ENCODE data around the gene GNPTAB. TPM values are rescaled to one million over a fixed set of nuclear protein-coding genes. Genes with fewer than 3 reads are reported as not detected.

GNPTAB gene
- total RNA-seq = 25.9 to 28.8 TPM (median 27.8 TPM) in 3 replicates
- long read RNA-seq, full-length matches to known transcripts = 14 of 21 reads
- long read RNA-seq, partial matches to known transcripts = 4 of 21 reads
- long read RNA-seq, other reads (novel, unspliced or antisense) = 3 of 21 reads

DNA sequence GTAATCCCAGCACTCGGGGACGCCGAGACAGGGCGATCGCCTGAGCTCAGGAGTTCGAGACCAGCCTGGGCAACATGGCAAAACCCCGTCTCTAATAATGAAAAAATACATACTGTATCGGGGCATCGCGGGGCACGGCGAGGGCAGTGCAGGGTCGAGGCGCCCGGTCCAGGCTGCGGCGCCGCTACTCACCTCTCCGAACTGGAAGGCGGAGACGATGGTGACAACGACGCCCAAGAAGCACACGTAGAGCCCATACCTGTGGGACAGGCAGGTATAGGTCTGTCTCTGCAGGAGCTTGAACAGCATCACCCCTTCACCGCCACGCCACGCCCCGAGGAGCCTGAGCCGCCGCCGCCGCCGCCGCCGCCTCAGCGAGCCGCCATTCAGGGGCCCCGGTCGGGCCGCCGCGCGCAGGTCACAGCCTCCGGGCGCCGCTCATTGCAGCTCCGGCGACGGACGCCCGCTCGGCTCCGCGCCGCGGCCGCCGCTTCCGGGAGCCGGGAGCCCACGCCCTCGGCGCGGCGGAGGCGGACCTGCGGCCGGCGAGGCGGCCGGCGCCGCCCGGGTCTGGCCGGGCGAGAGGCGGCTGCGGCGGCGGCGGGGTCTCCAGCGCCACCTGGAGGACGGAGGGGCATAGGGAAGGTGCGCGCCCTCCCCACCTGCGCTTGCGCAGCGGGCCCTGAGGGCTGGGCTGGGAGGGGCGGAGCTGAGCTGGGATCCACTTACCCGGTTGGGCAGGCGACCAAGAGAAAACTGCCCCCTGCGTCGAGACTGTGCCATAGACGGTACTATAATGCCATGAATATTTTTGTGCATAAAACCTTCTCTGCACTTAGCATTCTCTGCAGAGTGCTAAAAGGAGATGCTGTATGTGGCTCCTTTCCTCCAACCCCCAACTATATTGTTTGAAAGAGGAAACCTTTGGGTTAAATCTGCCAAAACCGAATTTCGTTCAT lies at the start of gene GNPTAB:
Gene GNPTAB (minus strand): TSS at position 593 of the 959 bp plus-strand sequence. CDS start 284 bp downstream, at position 309.
- Mint-ChIP-seq H3K36me3 (ENCODE audit: low read depth) (no peaks in the 10 kb centered on the region), H3K27ac (ENCODE audit: unreplicated experiment) (peak within 1 kb of the TSS; percentile 87), H3K4me3 (ENCODE audit: unreplicated experiment) (peak within 1 kb of the TSS; percentile 93), H3K4me1 (ENCODE audit: low read depth) (peaks cover 20% of the 10 kb centered on the region), H3K27me3 (ENCODE audit: low read depth) (no peaks in the 10 kb centered on the region), H3K9me3 (ENCODE audit: low read depth) (no peaks in the 10 kb centered on the region)
- TF ChIP-seq, protein P1, sequence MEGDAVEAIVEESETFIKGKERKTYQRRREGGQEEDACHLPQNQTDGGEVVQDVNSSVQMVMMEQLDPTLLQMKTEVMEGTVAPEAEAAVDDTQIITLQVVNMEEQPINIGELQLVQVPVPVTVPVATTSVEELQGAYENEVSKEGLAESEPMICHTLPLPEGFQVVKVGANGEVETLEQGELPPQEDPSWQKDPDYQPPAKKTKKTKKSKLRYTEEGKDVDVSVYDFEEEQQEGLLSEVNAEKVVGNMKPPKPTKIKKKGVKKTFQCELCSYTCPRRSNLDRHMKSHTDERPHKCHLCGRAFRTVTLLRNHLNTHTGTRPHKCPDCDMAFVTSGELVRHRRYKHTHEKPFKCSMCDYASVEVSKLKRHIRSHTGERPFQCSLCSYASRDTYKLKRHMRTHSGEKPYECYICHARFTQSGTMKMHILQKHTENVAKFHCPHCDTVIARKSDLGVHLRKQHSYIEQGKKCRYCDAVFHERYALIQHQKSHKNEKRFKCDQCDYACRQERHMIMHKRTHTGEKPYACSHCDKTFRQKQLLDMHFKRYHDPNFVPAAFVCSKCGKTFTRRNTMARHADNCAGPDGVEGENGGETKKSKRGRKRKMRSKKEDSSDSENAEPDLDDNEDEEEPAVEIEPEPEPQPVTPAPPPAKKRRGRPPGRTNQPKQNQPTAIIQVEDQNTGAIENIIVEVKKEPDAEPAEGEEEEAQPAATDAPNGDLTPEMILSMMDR (IDR thresholded peaks at IDR 0.05) = peak; percentile 81
- DNase-seq (ENCODE audit: low spot score) = peak; percentile 91

DNA sequence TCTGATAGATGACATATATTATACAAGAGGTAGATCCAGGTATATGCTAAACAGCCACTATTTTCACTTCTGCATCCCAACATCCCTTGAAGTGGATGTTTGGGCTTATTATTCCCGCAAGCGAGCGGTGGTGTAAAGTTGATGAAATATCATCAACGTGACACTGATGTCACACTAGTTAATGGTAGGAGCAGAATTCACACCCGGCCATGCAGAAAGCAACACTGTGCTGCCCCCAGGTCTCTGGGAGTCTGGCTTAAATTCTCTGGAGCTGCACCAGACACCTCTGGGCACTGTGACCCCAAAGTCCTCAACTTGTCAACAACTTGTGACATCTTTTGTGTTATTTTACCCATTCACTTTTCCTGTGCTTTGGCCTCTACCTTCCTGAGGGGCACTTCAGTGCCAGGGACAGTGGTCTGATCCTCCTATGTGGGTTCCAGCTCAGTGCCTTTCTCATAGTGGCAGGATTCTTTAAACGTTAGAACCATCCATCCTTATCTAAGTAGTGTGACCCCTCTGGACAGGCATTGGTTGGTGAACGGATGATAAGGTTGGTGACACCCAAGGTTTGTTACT lies 47.6 kb upstream of the GNPTAB start:
- TF ChIP-seq, protein P1 (IDR thresholded peaks at IDR 0.05) = no peak
- Mint-ChIP-seq H3K27me3 (ENCODE audit: low read depth) (no peaks in the 10 kb centered on the region), H3K36me3 (ENCODE audit: low read depth) (peaks cover 4% of the 10 kb centered on the region), H3K4me3 (ENCODE audit: unreplicated experiment) (peak overlapping the region; percentile 93), H3K27ac (ENCODE audit: unreplicated experiment) (peak overlapping the region; percentile 95), H3K4me1 (ENCODE audit: low read depth) (peaks cover 19% of the 10 kb centered on the region), H3K9me3 (ENCODE audit: low read depth) (no peaks in the 10 kb centered on the region)
- DNase-seq (ENCODE audit: low spot score) = no peak

DNA sequence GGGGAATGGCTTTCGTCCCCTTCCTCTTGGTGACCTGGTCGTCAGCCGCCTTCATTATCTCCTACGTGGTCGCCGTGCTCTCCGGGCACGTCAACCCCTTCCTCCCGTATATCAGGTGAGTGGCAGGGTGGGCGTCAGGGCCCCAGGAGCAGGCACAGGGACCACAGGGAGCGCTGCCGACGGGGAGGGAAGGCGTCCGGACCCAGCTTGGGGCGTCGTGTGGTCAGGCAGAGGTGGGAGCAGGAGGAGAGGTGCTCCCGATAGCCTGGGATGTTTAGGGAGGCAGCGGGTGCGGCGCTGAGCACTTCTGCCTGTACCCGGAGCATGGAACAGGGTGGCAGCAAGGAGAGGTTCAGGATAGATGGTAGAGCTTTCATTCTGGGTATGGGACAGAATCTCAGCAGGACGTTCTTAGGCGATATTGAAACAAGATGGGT lies 47.1 kb upstream of the GNPTAB start:
- Mint-ChIP-seq H3K36me3 (ENCODE audit: low read depth) (peaks cover 1% of the 10 kb centered on the region), H3K4me3 (ENCODE audit: unreplicated experiment) (peak overlapping the region; percentile 93), H3K27me3 (ENCODE audit: low read depth) (no peaks in the 10 kb centered on the region), H3K9me3 (ENCODE audit: low read depth) (no peaks in the 10 kb centered on the region), H3K27ac (ENCODE audit: unreplicated experiment) (peak overlapping the region; percentile 95), H3K4me1 (ENCODE audit: low read depth) (peaks cover 19% of the 10 kb centered on the region)
- TF ChIP-seq, protein P1 (IDR thresholded peaks at IDR 0.05) = no peak
- DNase-seq (ENCODE audit: low spot score) = no peak

DNA sequence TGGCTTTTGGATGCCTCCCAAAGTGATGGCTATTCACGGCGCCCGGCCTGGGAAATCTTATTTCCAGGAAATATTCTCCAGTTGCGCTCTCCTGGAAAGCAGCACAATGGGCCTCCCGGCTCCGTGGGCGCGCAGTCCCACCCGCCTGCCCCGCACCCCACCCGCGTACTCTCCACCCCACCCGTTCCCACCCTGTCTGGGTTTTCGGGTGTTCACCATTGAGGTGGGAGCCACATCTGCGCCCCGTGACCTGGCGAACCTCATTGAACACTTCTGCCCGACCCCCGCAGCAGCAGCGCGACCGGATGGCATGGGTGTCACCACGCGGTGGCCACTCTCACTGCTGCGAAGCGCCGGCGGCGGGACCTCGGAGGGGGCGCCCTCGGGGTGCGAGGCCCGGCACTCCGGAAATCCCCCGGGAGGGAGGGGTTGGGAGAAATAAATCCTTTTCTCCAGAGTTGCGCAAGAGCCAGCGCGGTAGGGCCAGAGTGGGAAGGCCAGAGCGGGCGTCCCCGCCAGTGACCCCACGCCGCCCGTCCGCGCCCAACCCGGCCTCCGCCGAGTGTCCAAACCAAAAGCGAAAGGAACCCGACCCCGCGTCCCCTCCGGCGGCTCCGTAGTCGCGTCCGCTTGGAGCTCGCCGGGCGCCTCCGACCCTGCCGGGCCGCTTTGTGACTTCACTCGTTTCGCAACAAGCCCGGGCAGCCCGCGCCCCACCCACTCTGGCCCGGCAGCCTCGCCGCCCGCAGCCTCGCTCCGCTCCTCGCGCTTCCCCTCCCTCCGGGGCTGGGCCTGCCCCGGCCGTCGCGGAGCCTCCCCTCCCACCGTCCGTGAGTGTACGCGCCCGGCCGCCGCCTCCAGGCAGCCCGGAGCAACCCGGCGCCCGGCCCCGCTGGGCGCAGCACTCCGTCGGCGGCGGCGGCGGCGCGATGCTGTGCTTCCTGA lies 46.4 kb upstream of the GNPTAB start, which contains the start of gene DRAM1:
Gene DRAM1 (plus strand): TSS at position 720 of the 945 bp plus-strand sequence. CDS start 210 bp downstream, at position 930.
- Mint-ChIP-seq H3K27ac (ENCODE audit: unreplicated experiment) (peak within 1 kb of the TSS; percentile 95), H3K4me3 (ENCODE audit: unreplicated experiment) (peak within 1 kb of the TSS; percentile 93), H3K36me3 (ENCODE audit: low read depth) (peaks cover 1% of the 10 kb centered on the region), H3K9me3 (ENCODE audit: low read depth) (no peaks in the 10 kb centered on the region), H3K27me3 (ENCODE audit: low read depth) (no peaks in the 10 kb centered on the region), H3K4me1 (ENCODE audit: low read depth) (peaks cover 19% of the 10 kb centered on the region)
- TF ChIP-seq, protein P1 (IDR thresholded peaks at IDR 0.05) = peak; percentile 51
- peak; percentile 93 for DNase-seq (ENCODE audit: low spot score)

All from chondrocyte (in vitro differentiated cells).